ENCODE results near the gene NEMP1. TPM values are rescaled to one million over a fixed set of nuclear protein-coding genes. Genes with fewer than 3 reads are reported as not detected.

The NEMP1 gene
- polyA plus RNA-seq, 1 experiment, result 6.7 TPM

- peak; percentile 68 for TF ChIP-seq CTCF (IDR thresholded peaks at IDR 0.05; ENCODE audit: insufficient read depth, low read depth, low read length)
- POLR2A ChIA-PET, result no interaction called here
- Histone ChIP-seq H3K4me3 (ENCODE audit: low read depth, low read length) (no peak overlapping the region), H3K36me3 (ENCODE audit: control insufficient read depth, insufficient read depth, low read length) (peaks cover 8% of the 10 kb centered on the region), H3K27me3 (ENCODE audit: control insufficient read depth, insufficient read depth, low read length) (peaks cover 9% of the 10 kb centered on the region)
- peak; percentile 41 for DNase-seq (ENCODE audit: low read depth)
- CTCF ChIA-PET, result interaction anchor here (0.7 to 11.3 kb wide), 24 partner anchors 9 to 297 kb away, joined by 3 to 148 read pairs (median 4); partner anchors contain the start of genes HSD17B6, MYO1A and STAT6
These were observed 70.4 kb downstream of the NEMP1 start for GRCh38 chr12:57008178-57008577.

GRCh38 chr12:57006809-57007475 is 71.6 kb downstream of the NEMP1 start:
- POLR2A ChIA-PET, result no interaction called here
- CTCF ChIA-PET, result interaction anchor here (0.6 to 11.3 kb wide), 16 partner anchors 9 to 296 kb away, joined by 3 to 148 read pairs (median 7); partner anchors contain the start of genes HSD17B6, MYO1A, NEMP1 and STAT6
- no peaks in the 10 kb centered on the region for H3K27me3 ChIP-seq (ENCODE audit: control insufficient read depth, insufficient read depth, low read length)
- no peak for TF ChIP-seq CTCF (IDR thresholded peaks at IDR 0.05; ENCODE audit: insufficient read depth, low read depth, low read length)
- no peak for DNase-seq (ENCODE audit: low read depth)
- H3K4me3 ChIP-seq (ENCODE audit: low read depth, low read length), result peak overlapping the region; percentile 31
- H3K36me3 ChIP-seq (ENCODE audit: control insufficient read depth, insufficient read depth, low read length), result peaks cover 16% of the 10 kb centered on the region

GRCh38 chr12:57005980-57006808 is 72.4 kb downstream of the NEMP1 start, which contains the start of gene ZBTB39:
ZBTB39 (minus strand) TSS chr12:57006546; CDS start chr12:57004917, 1,629 bp downstream.
- peaks cover 16% of the 10 kb centered on the region for H3K36me3 ChIP-seq (ENCODE audit: control insufficient read depth, insufficient read depth, low read length)
- DNase-seq (ENCODE audit: low read depth), result no peak
- H3K4me3 ChIP-seq (ENCODE audit: low read depth, low read length), result peak within 1 kb of the TSS; percentile 84
- H3K27me3 ChIP-seq (ENCODE audit: control insufficient read depth, insufficient read depth, low read length), result no peaks in the 10 kb centered on the region
- CTCF ChIA-PET, result interaction anchor here (1.0 to 11.4 kb wide), 24 partner anchors 10 to 295 kb away, joined by 3 to 220 read pairs (median 6); partner anchors contain the start of genes HSD17B6, MYO1A, STAT6 and TAC3
- POLR2A ChIA-PET, result no interaction called here
- peak; percentile 49 for TF ChIP-seq CTCF (IDR thresholded peaks at IDR 0.05; ENCODE audit: insufficient read depth, low read depth, low read length)

Other genes starting within 250 kb of the NEMP1 start
- not detected in 2 replicates for gene SDR9C7, start 144.4 kb downstream of the NEMP1 start, polyA plus RNA-seq (2011; rRNA removed)
- 0.07 TPM in 2 replicates for gene RDH16, start 121.2 kb downstream of the NEMP1 start, polyA plus RNA-seq (2011; rRNA removed)
- gene ZBTB39, start 72.2 kb downstream of the NEMP1 start, polyA plus RNA-seq (2011; rRNA removed), result 3.9 and 4.2 TPM in 2 replicates
- not detected in 2 replicates for gene TAC3, start 62.3 kb downstream of the NEMP1 start, polyA plus RNA-seq (2011; rRNA removed)
- gene MYO1A, start 28.7 kb downstream of the NEMP1 start, polyA plus RNA-seq (2011; rRNA removed), result 0.02 and 0.15 TPM in 2 replicates
- gene NAB2, start 10.3 kb upstream of the NEMP1 start, polyA plus RNA-seq (2011; rRNA removed), result 41.7 and 50.2 TPM in 2 replicates
- gene STAT6, start 32.6 kb upstream of the NEMP1 start, polyA plus RNA-seq (2011; rRNA removed), result 110 and 177 TPM in 2 replicates
- gene LRP1, start 49.7 kb upstream of the NEMP1 start, polyA plus RNA-seq (2011; rRNA removed), result 58.5 and 117 TPM in 2 replicates
- not detected in 2 replicates for gene LRP1-AS, start 68.8 kb upstream of the NEMP1 start, polyA plus RNA-seq (2011; rRNA removed)
- 1.4 and 2.8 TPM in 2 replicates for gene NXPH4, start 138.0 kb upstream of the NEMP1 start, polyA plus RNA-seq (2011; rRNA removed)
- gene SHMT2, start 150.9 kb upstream of the NEMP1 start, polyA plus RNA-seq (2011; rRNA removed), result 299 and 550 TPM in 2 replicates
- 0.12 and 0.48 TPM in 2 replicates for gene STAC3, start 172.4 kb upstream of the NEMP1 start, polyA plus RNA-seq (2011; rRNA removed)